GM12878 (cell line): ENCODE data around the gene STK16. TPM values are rescaled to one million over a fixed set of nuclear protein-coding genes. Genes with fewer than 3 reads are reported as not detected.

Source experiments
- ESRRA ChIP-seq: IDR thresholded peaks from 2 replicates; pipeline ENCODE4 v1.6.1; 2012; ENCODE audit warnings: mild to moderate bottlenecking, low read length, improper control_type of control experiment
- IKZF1 ChIP-seq: fragments of 450-650 bp; conservative IDR thresholded peaks from 2 replicates; pipeline ENCODE4 v1.6.1; 2017; ENCODE audit warnings: antibody characterized with exemption, mild to moderate bottlenecking
- IRF3 ChIP-seq: fragments of 450-650 bp; IDR thresholded peaks from 2 replicates; pipeline ENCODE4 v1.6.1; 2014; ENCODE audit warnings: mild to moderate bottlenecking
- JUND ChIP-seq: IDR thresholded peaks from 2 replicates; pipeline ENCODE4 v1.6.1; 2012; ENCODE audit warnings: low read depth, mild to moderate bottlenecking, low read length, improper control_type of control experiment, moderate library complexity
- KDM1A ChIP-seq: fragments of 200-600 bp; sonication (generic); IDR thresholded peaks from 2 replicates; pipeline ENCODE4 v1.6.1; 2016; ENCODE audit warnings: borderline replicate concordance
- MLLT1 ChIP-seq: fragments of 450-650 bp; IDR thresholded peaks from 2 replicates; pipeline ENCODE4 v1.6.1; 2016; ENCODE audit warnings: mild to moderate bottlenecking
- MTA3 ChIP-seq: IDR thresholded peaks from 2 replicates; pipeline ENCODE4 v1.6.1; 2012; ENCODE audit warnings: low read length, inconsistent platforms, borderline replicate concordance
- NR2C1 ChIP-seq: fragments of 450-650 bp; IDR thresholded peaks from 2 replicates; pipeline ENCODE4 v1.6.1; 2017; ENCODE audit warnings: antibody characterized with exemption, mild to moderate bottlenecking, moderate library complexity
- PBX3 ChIP-seq: IDR thresholded peaks from 2 replicates; pipeline ENCODE4 v1.6.1; 2011; ENCODE audit warnings: mild to moderate bottlenecking, low read depth, low read length, moderate library complexity; ENCODE audit not compliant: insufficient replicate concordance
- PML ChIP-seq: IDR thresholded peaks from 2 replicates; pipeline ENCODE4 v1.6.1; 2012; ENCODE audit warnings: low read length, inconsistent platforms
- POLR2AphosphoS2 ChIP-seq: IDR thresholded peaks from 2 replicates; pipeline ENCODE4 v1.6.1; 2011; ENCODE audit warnings: low read depth, mild to moderate bottlenecking, low read length, improper control_type of control experiment, moderate library complexity
- RAD51 ChIP-seq: fragments of 450-650 bp; IDR thresholded peaks from 2 replicates; pipeline ENCODE4 v1.6.1; 2016; ENCODE audit warnings: moderate library complexity, mild to moderate bottlenecking, inconsistent platforms
- TCF12 ChIP-seq: IDR thresholded peaks from 2 replicates; pipeline ENCODE4 v1.6.1; 2011; ENCODE audit warnings: low read depth, mild to moderate bottlenecking, low read length
- YBX1 ChIP-seq: fragments of 450-650 bp; IDR thresholded peaks from 2 replicates; pipeline ENCODE4 v1.6.1; 2016; ENCODE audit warnings: antibody characterized with exemption
- ZBED1 ChIP-seq: IDR thresholded peaks from 2 replicates; pipeline ENCODE4 v1.6.1; 2016; ENCODE audit warnings: borderline replicate concordance
- ZBTB4 ChIP-seq: fragments of 450-650 bp; formaldehyde crosslinking; IDR thresholded peaks from 2 replicates; pipeline ENCODE4 v1.4.0; 2022; ENCODE audit warnings: mild to moderate bottlenecking, moderate library complexity
- ZNF622 ChIP-seq: fragments of 450-650 bp; IDR thresholded peaks from 2 replicates; pipeline ENCODE4 v1.6.1; 2017; ENCODE audit warnings: mild to moderate bottlenecking, inconsistent platforms
- polyA plus RNA-seq, 11 experiments: library from polyadenylated mRNA; depleted of rRNA in 4 of 11; unstranded in 6 of 11; stranded (reverse) in 5 of 11; fragments of >200 nt; fragmentation: Nextera tagmentation in 4 of 11; fragmentation: Illumina TruSeq in 1 of 11; extraction: Ambion mirVana in 4 of 11; extraction: Trizol in 1 of 11; gene quantifications; 1 replicate in 1 of 11; 2 replicates in 10 of 11; pipeline versions ENCODE4 v1.2.1 to v1.2.3, GENCODE V29; 2011 to 2016; ENCODE audit warnings: inconsistent platforms in 2 of 11, missing spikeins in 2 of 11, low read depth in 1 of 11
- total RNA-seq, 4 experiments: library from RNA; depleted of rRNA in 3 of 4; stranded (reverse); fragments of >200 nt in 3 of 4; fragmentation: Illumina TruSeq in 1 of 4; extraction: Trizol in 1 of 4; gene quantifications; 2 replicates each; pipeline versions ENCODE4 v1.2.1 to v1.2.3, GENCODE V29; 2013 to 2021
- TF ChIP-seq, protein P1 (sequence below): fragments of 450-650 bp; IDR thresholded peaks from 2 replicates; pipeline ENCODE4 v1.6.1; 2017; ENCODE audit warnings: low read depth, mild to moderate bottlenecking, moderate library complexity
- TF ChIP-seq, protein P2 (sequence below): fragments of 450-650 bp; conservative IDR thresholded peaks from 2 replicates; pipeline ENCODE4 v1.6.1; 2017; ENCODE audit warnings: mild to moderate bottlenecking, moderate library complexity
- TF ChIP-seq, protein P3 (sequence below): IDR thresholded peaks from 2 replicates; pipeline ENCODE4 v1.6.1; 2011; ENCODE audit warnings: low read depth, mild to moderate bottlenecking, low read length, moderate library complexity, borderline replicate concordance; ENCODE audit errors: extremely low read depth

The STK16 gene
- total and polyA plus RNA-seq, 10 of the 15 experiments (the other 5 are each of a cell fraction or from before 2014, with no cell fraction given), result 4.3 to 50.1 (median 17.9) TPM

- TF ChIP-seq PBX3 (no peak), TCF12 (no peak), JUND (no peak), ZBED1 (no peak), IKZF1 (no peak), IRF3 (no peak), ZNF622 (no peak), MTA3 (no peak), YBX1 (no peak), ESRRA (peak; percentile 79), NR2C1 (no peak), KDM1A (no peak), RAD51 (no peak), MLLT1 (peak; percentile 29; the same call in 1 of the 2 replicates), PML (no peak), ZBTB4 (CRISPR knock-in tag) (no peak), POLR2AphosphoS2 (no peak)
- TF ChIP-seq, protein P1, sequence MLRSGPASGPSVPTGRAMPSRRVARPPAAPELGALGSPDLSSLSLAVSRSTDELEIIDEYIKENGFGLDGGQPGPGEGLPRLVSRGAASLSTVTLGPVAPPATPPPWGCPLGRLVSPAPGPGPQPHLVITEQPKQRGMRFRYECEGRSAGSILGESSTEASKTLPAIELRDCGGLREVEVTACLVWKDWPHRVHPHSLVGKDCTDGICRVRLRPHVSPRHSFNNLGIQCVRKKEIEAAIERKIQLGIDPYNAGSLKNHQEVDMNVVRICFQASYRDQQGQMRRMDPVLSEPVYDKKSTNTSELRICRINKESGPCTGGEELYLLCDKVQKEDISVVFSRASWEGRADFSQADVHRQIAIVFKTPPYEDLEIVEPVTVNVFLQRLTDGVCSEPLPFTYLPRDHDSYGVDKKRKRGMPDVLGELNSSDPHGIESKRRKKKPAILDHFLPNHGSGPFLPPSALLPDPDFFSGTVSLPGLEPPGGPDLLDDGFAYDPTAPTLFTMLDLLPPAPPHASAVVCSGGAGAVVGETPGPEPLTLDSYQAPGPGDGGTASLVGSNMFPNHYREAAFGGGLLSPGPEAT, result no peak
- TF ChIP-seq, protein P2, sequence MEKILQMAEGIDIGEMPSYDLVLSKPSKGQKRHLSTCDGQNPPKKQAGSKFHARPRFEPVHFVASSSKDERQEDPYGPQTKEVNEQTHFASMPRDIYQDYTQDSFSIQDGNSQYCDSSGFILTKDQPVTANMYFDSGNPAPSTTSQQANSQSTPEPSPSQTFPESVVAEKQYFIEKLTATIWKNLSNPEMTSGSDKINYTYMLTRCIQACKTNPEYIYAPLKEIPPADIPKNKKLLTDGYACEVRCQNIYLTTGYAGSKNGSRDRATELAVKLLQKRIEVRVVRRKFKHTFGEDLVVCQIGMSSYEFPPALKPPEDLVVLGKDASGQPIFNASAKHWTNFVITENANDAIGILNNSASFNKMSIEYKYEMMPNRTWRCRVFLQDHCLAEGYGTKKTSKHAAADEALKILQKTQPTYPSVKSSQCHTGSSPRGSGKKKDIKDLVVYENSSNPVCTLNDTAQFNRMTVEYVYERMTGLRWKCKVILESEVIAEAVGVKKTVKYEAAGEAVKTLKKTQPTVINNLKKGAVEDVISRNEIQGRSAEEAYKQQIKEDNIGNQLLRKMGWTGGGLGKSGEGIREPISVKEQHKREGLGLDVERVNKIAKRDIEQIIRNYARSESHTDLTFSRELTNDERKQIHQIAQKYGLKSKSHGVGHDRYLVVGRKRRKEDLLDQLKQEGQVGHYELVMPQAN, result no peak
- TF ChIP-seq, protein P3, sequence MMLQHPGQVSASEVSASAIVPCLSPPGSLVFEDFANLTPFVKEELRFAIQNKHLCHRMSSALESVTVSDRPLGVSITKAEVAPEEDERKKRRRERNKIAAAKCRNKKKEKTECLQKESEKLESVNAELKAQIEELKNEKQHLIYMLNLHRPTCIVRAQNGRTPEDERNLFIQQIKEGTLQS, result no peak
Measured at GRCh38 chr2:219254590-219255201, 9.4 kb downstream of the STK16 start (continued).
